Osteocyte (in vitro differentiated cells): ENCODE results near the gene TPM1. TPM values are rescaled to one million over a fixed set of nuclear protein-coding genes. Genes with fewer than 3 reads are reported as not detected.

ENCODE experiments used
- DNase-seq: peaks from one replicate; pipeline ENCODE4 v3.0.0; 2021; ENCODE audit warnings: mixed read lengths; ENCODE audit not compliant: unreplicated experiment; ENCODE audit errors: extremely low spot score
- H3K27ac Mint-ChIP-seq: one replicate; pipeline ENCODE4 v1.8.0; 2021; ENCODE audit warnings: mild to moderate bottlenecking, mixed read lengths; ENCODE audit not compliant: unreplicated experiment
- H3K27me3 Mint-ChIP-seq: one replicate; pipeline ENCODE4 v1.8.0; 2021; ENCODE audit warnings: mixed read lengths; ENCODE audit not compliant: unreplicated experiment
- H3K36me3 Mint-ChIP-seq: one replicate; pipeline ENCODE4 v1.8.0; 2021; ENCODE audit warnings: mixed read lengths; ENCODE audit not compliant: unreplicated experiment
- H3K4me1 Mint-ChIP-seq: one replicate; pipeline ENCODE4 v1.8.0; 2021; ENCODE audit warnings: mixed read lengths; ENCODE audit not compliant: unreplicated experiment
- H3K4me3 Mint-ChIP-seq: one replicate; pipeline ENCODE4 v1.8.0; 2021; ENCODE audit warnings: mild to moderate bottlenecking, moderate library complexity, mixed read lengths; ENCODE audit not compliant: unreplicated experiment
- H3K9me3 Mint-ChIP-seq: one replicate; pipeline ENCODE4 v1.8.0; 2021; ENCODE audit warnings: mixed read lengths; ENCODE audit not compliant: unreplicated experiment
- CTCF ChIP-seq: fragments of 200-600 bp; sonication (generic); IDR thresholded peaks from 2 replicates; pipeline ENCODE4 v1.5.0; 2021; ENCODE audit warnings: antibody characterized with exemption, mild to moderate bottlenecking, moderate library complexity
- total RNA-seq: library from RNA; stranded (reverse); gene quantifications from 2 replicates; pipeline ENCODE4 v1.2.1, GENCODE V29; 2021

TPM1 gene
- total RNA-seq, 1 donor from 2014 or later: 1,747 TPM

DNA sequence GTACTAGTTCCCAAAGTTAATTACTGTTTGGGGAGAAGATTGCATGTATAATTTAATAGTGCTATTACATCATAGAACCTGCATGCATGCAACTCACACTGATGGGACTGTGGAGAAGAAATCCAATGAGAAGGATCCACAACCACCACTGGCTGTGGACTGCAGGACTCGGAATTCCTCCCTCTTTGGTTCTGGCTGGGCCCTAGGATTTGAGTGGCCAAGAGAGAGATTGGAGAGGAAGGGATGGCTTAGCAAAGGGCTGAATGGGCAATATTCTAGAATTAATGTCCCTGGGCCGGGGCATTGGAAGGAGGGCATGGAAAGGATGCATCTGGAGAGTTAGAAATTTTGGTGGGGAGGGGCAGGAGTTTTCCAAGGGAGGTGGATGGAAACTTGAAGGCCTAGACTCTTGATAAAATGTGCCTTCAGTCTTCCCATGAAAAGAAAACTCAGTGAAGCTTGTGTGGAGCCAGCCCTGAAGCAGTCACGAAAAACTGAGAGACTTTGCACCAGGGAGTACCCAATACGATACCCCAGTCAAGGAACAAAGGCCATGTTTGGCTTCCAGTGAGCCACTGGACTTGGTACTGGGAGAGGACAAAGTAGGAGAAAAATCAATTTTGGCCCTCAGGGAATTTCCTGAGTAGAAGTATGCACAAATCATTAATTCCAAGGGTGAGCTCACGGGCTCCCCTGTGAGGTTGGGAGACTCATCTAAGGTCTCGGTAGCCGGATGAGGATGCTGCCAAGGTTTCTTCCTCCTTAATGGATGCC lies 31.4 kb upstream of the TPM1 start:
- Mint-ChIP-seq H3K36me3 (no peaks in the 10 kb centered on the region), H3K27me3 (no peaks in the 10 kb centered on the region), H3K4me1 (peaks cover 46% of the 10 kb centered on the region), H3K4me3 (no peak overlapping the region), H3K9me3 (no peaks in the 10 kb centered on the region), H3K27ac (peak overlapping the region; percentile 52)
- TF ChIP-seq CTCF: no peak
- DNase-seq: no peak

DNA sequence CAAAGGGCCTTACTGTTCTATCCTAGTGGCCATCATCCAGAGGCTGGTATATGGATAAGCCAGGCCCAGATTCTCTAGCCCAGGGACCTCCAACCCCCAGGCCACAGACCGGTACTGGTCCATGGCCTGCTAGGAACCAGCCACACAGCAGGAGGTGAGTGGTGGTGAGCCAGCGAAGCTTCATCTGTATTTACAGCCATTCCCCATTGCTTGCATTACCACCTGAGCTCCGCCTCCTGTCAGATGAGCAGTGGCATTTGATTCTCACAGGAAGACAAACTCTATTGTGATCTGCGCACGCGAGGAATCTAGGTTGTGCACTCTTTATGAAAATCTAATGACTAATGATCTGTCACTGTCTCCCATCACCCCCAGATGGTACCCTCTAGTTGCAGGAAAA lies 30.1 kb upstream of the TPM1 start:
- Mint-ChIP-seq H3K36me3 (no peaks in the 10 kb centered on the region), H3K27ac (peak overlapping the region; percentile 28), H3K9me3 (no peaks in the 10 kb centered on the region), H3K4me3 (no peak overlapping the region), H3K27me3 (no peaks in the 10 kb centered on the region), H3K4me1 (peaks cover 51% of the 10 kb centered on the region)
- TF ChIP-seq CTCF: no peak
- DNase-seq: no peak

DNA sequence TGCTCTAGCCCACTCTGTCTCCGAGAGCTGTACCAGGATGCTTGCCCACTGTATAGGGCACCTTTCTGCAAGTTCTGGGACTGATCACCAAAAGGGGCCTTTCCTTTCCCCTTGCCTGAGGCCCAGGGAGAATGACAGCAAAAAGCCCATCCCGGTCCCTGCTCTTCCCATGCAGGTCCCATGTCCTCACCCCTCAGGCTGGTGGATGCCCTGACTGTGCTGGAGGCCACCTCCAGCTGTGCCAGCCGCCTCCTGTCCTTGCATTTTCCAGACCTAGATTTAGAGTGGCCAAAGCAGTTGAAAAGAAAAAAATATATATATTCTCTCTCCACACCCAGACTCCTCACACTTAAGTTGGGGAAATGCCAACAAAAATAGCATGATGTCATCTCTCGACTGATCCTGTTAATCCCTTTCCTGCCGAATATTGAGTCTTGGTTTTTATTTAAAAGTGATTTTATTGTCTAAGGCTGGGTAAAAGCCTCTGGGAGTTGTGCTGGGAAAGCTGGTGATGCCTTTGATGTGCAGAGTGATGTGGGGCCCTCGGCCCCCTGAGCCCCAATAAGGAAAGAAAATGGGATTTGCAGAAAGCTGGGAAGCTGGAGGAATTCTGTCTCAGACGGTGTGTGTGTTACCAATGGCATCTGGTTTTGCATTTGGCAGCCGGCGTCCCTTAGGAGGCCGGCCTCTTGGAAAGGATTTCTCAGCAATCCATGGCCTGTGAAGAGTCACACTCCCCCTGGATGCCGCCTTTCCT lies 29.3 kb upstream of the TPM1 start:
- TF ChIP-seq CTCF: no peak
- Mint-ChIP-seq H3K36me3 (no peaks in the 10 kb centered on the region), H3K27me3 (no peaks in the 10 kb centered on the region), H3K4me3 (peak overlapping the region; percentile 11), H3K27ac (peak overlapping the region; percentile 97), H3K9me3 (peaks cover under 1% of the 10 kb centered on the region), H3K4me1 (peaks cover 51% of the 10 kb centered on the region)
- DNase-seq: no peak

DNA sequence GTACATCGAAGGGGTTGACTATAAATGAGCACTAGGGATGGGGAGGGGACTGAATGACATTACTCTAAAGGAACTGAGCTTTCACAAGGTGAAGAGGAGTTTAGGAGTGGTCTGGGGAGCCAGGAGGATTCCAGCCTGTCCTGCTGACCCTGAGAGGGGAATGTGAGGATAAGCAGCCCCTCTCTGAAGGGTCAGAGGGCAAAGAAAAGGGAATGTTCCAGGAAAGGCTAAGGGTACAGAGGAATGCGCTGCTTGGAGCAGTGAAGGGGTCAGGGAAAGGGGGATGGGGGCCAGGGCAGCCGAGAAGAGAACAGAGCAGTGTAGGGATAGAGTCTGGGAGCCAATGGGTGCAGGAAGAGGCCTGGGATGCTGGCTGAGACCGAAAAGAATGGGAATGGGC lies 28.0 kb upstream of the TPM1 start:
- Mint-ChIP-seq H3K9me3 (peaks cover 5% of the 10 kb centered on the region), H3K27ac (peak overlapping the region; percentile 97), H3K27me3 (no peaks in the 10 kb centered on the region), H3K4me1 (peaks cover 64% of the 10 kb centered on the region), H3K4me3 (no peak overlapping the region), H3K36me3 (no peaks in the 10 kb centered on the region)
- no peak for TF ChIP-seq CTCF
- DNase-seq: no peak

GRCh38 chr15:63015618-63016017 lies 26.9 kb upstream of the TPM1 start:
- no peak for DNase-seq
- Mint-ChIP-seq H3K36me3 (no peaks in the 10 kb centered on the region), H3K27ac (peak overlapping the region; percentile 57), H3K9me3 (peaks cover 5% of the 10 kb centered on the region), H3K4me1 (peaks cover 72% of the 10 kb centered on the region), H3K27me3 (no peaks in the 10 kb centered on the region), H3K4me3 (no peak overlapping the region)
- TF ChIP-seq CTCF: no peak
